ENCODE results near the gene DBN1. TPM values are rescaled to one million over a fixed set of nuclear protein-coding genes. Genes with fewer than 3 reads are reported as not detected.
"Not testable (repeated sequence)": the region's sequence is repeated elsewhere in the genome, so short reads cannot be mapped to it uniquely, and the experiment has no call there.

Gene DBN1
- polyA plus RNA-seq, 4 donors, result 1.6 to 32.0 (median 14.2) TPM

- 88 to 90% (median 89%) methylated on average over 13 to 15 of the region's 15 CpGs for WGBS, 3 donors
- FAIRE-seq, result no peak
- Histone ChIP-seq H3K27me3 (ENCODE audit: control insufficient read depth in 3 of 3, insufficient read depth in 3 of 3, low read length in 3 of 3) (no peaks in the 10 kb centered on the region), H3K27ac (ENCODE audit: low read depth in 1 of 3, low read length in 2 of 3) (no peak overlapping the region), H3K9me3 (ENCODE audit: control insufficient read depth in 2 of 2, insufficient read depth in 1 of 2, low read depth in 1 of 2, low read length in 1 of 2) (no peaks in the 10 kb centered on the region), H3K36me3 (ENCODE audit: control insufficient read depth in 3 of 3, insufficient read depth in 2 of 3, low read depth in 1 of 3, low read length in 3 of 3) (peaks cover 0 to 79% (median 0%) of the 10 kb centered on the region in 3 donors), H3K4me3 (ENCODE audit: low read depth in 1 of 3, low read length in 3 of 3) (no peak overlapping the region), H3K4me1 (ENCODE audit: control insufficient read depth in 3 of 3, insufficient read depth in 2 of 3, low read depth in 1 of 3, low read length in 2 of 3) (peaks cover 0 to 3% (median 0%) of the 10 kb centered on the region in 3 donors)
- no peak for DNase-seq
Measured at GRCh38 chr5:177490311-177490991, 17.0 kb upstream of the DBN1 start.

- 26 to 57% (median 48%) methylated on average over 19 to 26 of the region's 26 CpGs for WGBS, 3 donors
- FAIRE-seq, result no peak
- H3K4me1 ChIP-seq (ENCODE audit: control insufficient read depth in 3 of 3, insufficient read depth in 2 of 3, low read depth in 1 of 3, low read length in 2 of 3), result no peaks in the 10 kb centered on the region
Measured at GRCh38 chr5:177489119-177489716, 15.8 kb upstream of the DBN1 start.

GRCh38 chr5:177487975-177488374, 14.5 kb upstream of the DBN1 start:
- WGBS, 3 donors, result 90 to 96% (median 93%) methylated on average over 15 of the region's 15 CpGs
- Histone ChIP-seq H3K4me3 (ENCODE audit: low read depth in 1 of 3, low read length in 3 of 3) (no peak overlapping the region), H3K36me3 (ENCODE audit: control insufficient read depth in 3 of 3, insufficient read depth in 2 of 3, low read depth in 1 of 3, low read length in 3 of 3) (peaks cover 0 to 81% (median 0%) of the 10 kb centered on the region in 3 donors), H3K9me3 (ENCODE audit: control insufficient read depth in 2 of 2, insufficient read depth in 1 of 2, low read depth in 1 of 2, low read length in 1 of 2) (no peaks in the 10 kb centered on the region), H3K27me3 (ENCODE audit: control insufficient read depth in 3 of 3, insufficient read depth in 3 of 3, low read length in 3 of 3) (no peaks in the 10 kb centered on the region), H3K4me1 (ENCODE audit: control insufficient read depth in 3 of 3, insufficient read depth in 2 of 3, low read depth in 1 of 3, low read length in 2 of 3) (no peaks in the 10 kb centered on the region), H3K27ac (ENCODE audit: low read depth in 1 of 3, low read length in 2 of 3) (no peak overlapping the region)
- DNase-seq (no peak), FAIRE-seq (no peak)

More at GRCh38 chr5:177489119-177489716, 15.8 kb upstream of the DBN1 start:
- Histone ChIP-seq H3K9me3 (ENCODE audit: control insufficient read depth in 2 of 2, insufficient read depth in 1 of 2, low read depth in 1 of 2, low read length in 1 of 2) (no peaks in the 10 kb centered on the region), H3K4me3 (ENCODE audit: low read depth in 1 of 3, low read length in 3 of 3) (no peak overlapping the region), H3K36me3 (ENCODE audit: control insufficient read depth in 3 of 3, insufficient read depth in 2 of 3, low read depth in 1 of 3, low read length in 3 of 3) (peaks cover 0 to 82% (median 0%) of the 10 kb centered on the region in 3 donors), H3K27ac (ENCODE audit: low read depth in 1 of 3, low read length in 2 of 3) (no peak overlapping the region), H3K27me3 (ENCODE audit: control insufficient read depth in 3 of 3, insufficient read depth in 3 of 3, low read length in 3 of 3) (no peaks in the 10 kb centered on the region)
- peak; percentile 52 to 72 for DNase-seq

DNA sequence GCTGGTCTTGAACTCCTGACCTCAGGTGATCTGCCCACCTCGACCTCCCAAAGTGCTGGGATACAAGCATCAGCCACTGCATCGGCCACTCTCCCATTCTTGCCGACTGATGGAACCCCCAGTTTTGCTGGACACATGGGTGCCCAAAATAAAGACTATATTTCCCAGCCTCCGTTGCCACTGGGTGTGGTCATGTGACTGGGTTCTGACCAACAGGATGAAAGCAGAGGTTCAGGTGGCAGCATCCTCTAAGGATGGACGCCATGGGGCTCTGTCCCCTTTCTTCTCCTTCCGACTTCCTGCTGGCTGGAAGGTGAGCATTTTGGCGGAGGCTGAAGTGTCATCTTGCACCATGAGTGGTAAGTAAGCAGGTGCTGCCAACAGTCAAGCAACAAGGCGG, 13.7 kb upstream of the DBN1 start:
- no peak for FAIRE-seq
- Histone ChIP-seq H3K36me3 (ENCODE audit: control insufficient read depth in 3 of 3, insufficient read depth in 2 of 3, low read depth in 1 of 3, low read length in 3 of 3) (peaks cover 0 to 76% (median 0%) of the 10 kb centered on the region in 3 donors), H3K27ac (ENCODE audit: low read depth in 1 of 3, low read length in 2 of 3) (no peak overlapping the region), H3K4me3 (ENCODE audit: low read depth in 1 of 3, low read length in 3 of 3) (no peak overlapping the region), H3K9me3 (ENCODE audit: control insufficient read depth in 2 of 2, insufficient read depth in 1 of 2, low read depth in 1 of 2, low read length in 1 of 2) (no peaks in the 10 kb centered on the region), H3K4me1 (ENCODE audit: control insufficient read depth in 3 of 3, insufficient read depth in 2 of 3, low read depth in 1 of 3, low read length in 2 of 3) (no peaks in the 10 kb centered on the region), H3K27me3 (ENCODE audit: control insufficient read depth in 3 of 3, insufficient read depth in 3 of 3, low read length in 3 of 3) (no peaks in the 10 kb centered on the region)
- 88 to 92% (median 90%) methylated on average over 8 of the region's 8 CpGs for WGBS, 3 donors
- DNase-seq, result no peak

GRCh38 chr5:177486256-177486655, 12.8 kb upstream of the DBN1 start:
- Histone ChIP-seq H3K9me3 (ENCODE audit: control insufficient read depth in 2 of 2, insufficient read depth in 1 of 2, low read depth in 1 of 2, low read length in 1 of 2) (no peaks in the 10 kb centered on the region), H3K27me3 (ENCODE audit: control insufficient read depth in 3 of 3, insufficient read depth in 3 of 3, low read length in 3 of 3) (no peaks in the 10 kb centered on the region), H3K4me1 (ENCODE audit: control insufficient read depth in 3 of 3, insufficient read depth in 2 of 3, low read depth in 1 of 3, low read length in 2 of 3) (no peaks in the 10 kb centered on the region), H3K36me3 (ENCODE audit: control insufficient read depth in 3 of 3, insufficient read depth in 2 of 3, low read depth in 1 of 3, low read length in 3 of 3) (peaks cover 0 to 79% (median 0%) of the 10 kb centered on the region in 3 donors), H3K27ac (ENCODE audit: low read depth in 1 of 3, low read length in 2 of 3) (no peak overlapping the region), H3K4me3 (ENCODE audit: low read depth in 1 of 3, low read length in 3 of 3) (no peak overlapping the region)
- DNase-seq (no peak), FAIRE-seq (no peak)
- 92 to 96% (median 96%) methylated on average over 3 of the region's 3 CpGs for WGBS, 3 donors

DNA sequence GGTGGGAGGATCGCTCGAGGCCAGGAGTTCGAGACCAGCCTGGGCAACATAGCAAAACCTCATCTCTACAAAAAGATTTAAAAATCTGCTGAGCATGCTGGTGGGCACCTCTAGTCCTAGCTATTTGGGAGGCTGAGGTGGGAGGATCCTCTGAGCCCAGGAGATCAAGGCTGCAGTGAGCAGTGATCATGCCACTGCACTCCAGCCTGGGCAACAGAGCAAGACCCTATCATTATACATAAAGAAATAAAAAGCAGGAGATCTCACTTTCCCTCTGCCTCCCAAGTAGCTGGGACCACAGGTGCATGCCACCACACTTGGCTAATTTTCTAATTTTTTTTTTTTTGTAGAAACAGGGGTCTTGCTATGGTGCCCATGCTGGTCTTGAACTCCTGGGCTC, 12.3 kb upstream of the DBN1 start:
- not testable (repeated sequence) for H3K27me3 ChIP-seq (ENCODE audit: control insufficient read depth in 3 of 3, insufficient read depth in 3 of 3, low read length in 3 of 3); FAIRE-seq; H3K4me3 ChIP-seq (ENCODE audit: low read depth in 1 of 3, low read length in 3 of 3); DNase-seq; H3K4me1 ChIP-seq (ENCODE audit: control insufficient read depth in 3 of 3, insufficient read depth in 2 of 3, low read depth in 1 of 3, low read length in 2 of 3); H3K27ac ChIP-seq (ENCODE audit: low read depth in 1 of 3, low read length in 2 of 3); H3K9me3 ChIP-seq (ENCODE audit: control insufficient read depth in 2 of 2, insufficient read depth in 1 of 2, low read depth in 1 of 2, low read length in 1 of 2)
- WGBS, 3 donors, result 95 to 98% (median 96%) methylated on average over 3 of the region's 3 CpGs
- peaks cover 0 to 74% (median 0%) of the 10 kb centered on the region in 3 donors for H3K36me3 ChIP-seq (ENCODE audit: control insufficient read depth in 3 of 3, insufficient read depth in 2 of 3, low read depth in 1 of 3, low read length in 3 of 3)

- FAIRE-seq (no peak), DNase-seq (no peak)
- 74 to 83% (median 83%) methylated on average over 13 of the region's 13 CpGs for WGBS, 3 donors
- Histone ChIP-seq H3K27ac (ENCODE audit: low read depth in 1 of 3, low read length in 2 of 3) (no peak overlapping the region), H3K36me3 (ENCODE audit: control insufficient read depth in 3 of 3, insufficient read depth in 2 of 3, low read depth in 1 of 3, low read length in 3 of 3) (peaks cover 0 to 66% (median 0%) of the 10 kb centered on the region in 3 donors), H3K4me1 (ENCODE audit: control insufficient read depth in 3 of 3, insufficient read depth in 2 of 3, low read depth in 1 of 3, low read length in 2 of 3) (no peaks in the 10 kb centered on the region), H3K27me3 (ENCODE audit: control insufficient read depth in 3 of 3, insufficient read depth in 3 of 3, low read length in 3 of 3) (no peaks in the 10 kb centered on the region), H3K9me3 (ENCODE audit: control insufficient read depth in 2 of 2, insufficient read depth in 1 of 2, low read depth in 1 of 2, low read length in 1 of 2) (no peaks in the 10 kb centered on the region), H3K4me3 (ENCODE audit: low read depth in 1 of 3, low read length in 3 of 3) (no peak overlapping the region)
Measured at GRCh38 chr5:177484902-177485549, 11.6 kb upstream of the DBN1 start.

DNA sequence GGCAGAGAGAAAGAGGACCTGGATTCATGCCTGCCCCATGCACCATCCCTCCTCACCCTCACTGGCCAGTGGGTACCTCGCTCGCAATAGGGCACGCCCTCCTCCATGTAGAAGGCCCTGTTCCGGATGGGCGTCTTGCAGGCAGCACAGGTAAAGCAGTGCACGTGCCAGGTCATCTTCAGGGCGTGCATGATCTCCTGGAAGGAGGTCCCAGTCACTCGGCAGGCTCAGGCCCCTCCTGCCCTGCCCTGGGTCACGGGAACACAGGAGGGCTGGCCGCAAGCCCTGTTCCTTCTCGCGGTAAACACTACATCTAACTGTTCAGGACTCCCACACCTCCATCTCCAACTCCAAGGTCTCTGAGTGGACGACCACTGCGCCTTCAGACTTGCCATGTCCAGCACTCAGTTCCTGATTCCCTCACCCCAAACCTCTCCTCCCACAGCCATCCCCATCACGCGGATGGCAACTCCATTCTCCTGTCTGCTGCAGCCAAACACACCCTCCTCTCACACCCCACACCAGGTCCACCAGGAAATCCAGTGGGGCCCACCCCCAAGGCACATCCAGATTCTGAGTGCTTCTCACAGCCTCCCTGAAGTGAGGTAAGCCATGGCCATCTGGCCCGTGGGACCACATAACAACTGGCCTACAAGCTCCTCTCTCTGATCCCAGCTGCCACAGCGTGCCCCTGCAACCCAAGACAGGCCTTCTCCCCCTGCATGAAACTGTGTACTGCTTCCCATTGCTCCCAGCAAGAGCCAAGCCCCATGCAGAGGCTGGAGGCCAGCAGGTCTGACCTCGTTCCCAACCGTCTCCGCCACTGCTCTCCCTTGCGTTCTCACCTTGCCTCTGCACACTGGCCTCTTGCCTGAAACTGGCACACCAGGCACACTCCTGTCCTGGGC, 10.8 kb upstream of the DBN1 start:
- H3K9me3 ChIP-seq (ENCODE audit: control insufficient read depth in 2 of 2, insufficient read depth in 1 of 2, low read depth in 1 of 2, low read length in 1 of 2), result no peaks in the 10 kb centered on the region
- DNase-seq (no peak), FAIRE-seq (no peak)
- H3K4me3 ChIP-seq (ENCODE audit: low read depth in 1 of 3, low read length in 3 of 3), result no peak overlapping the region
- H3K27ac ChIP-seq (ENCODE audit: low read depth in 1 of 3, low read length in 2 of 3), result no peak overlapping the region
- peaks cover 0 to 61% (median 0%) of the 10 kb centered on the region in 3 donors for H3K36me3 ChIP-seq (ENCODE audit: control insufficient read depth in 3 of 3, insufficient read depth in 2 of 3, low read depth in 1 of 3, low read length in 3 of 3)
- H3K4me1 ChIP-seq (ENCODE audit: control insufficient read depth in 3 of 3, insufficient read depth in 2 of 3, low read depth in 1 of 3, low read length in 2 of 3), result no peaks in the 10 kb centered on the region
- WGBS, 3 donors, result 86 to 89% (median 89%) methylated on average over 22 of the region's 22 CpGs
- H3K27me3 ChIP-seq (ENCODE audit: control insufficient read depth in 3 of 3, insufficient read depth in 3 of 3, low read length in 3 of 3), result no peaks in the 10 kb centered on the region
